Measurements from ENCODE around the gene CALML3. TPM values are rescaled to one million over a fixed set of nuclear protein-coding genes. Genes with fewer than 3 reads are reported as not detected.

The CALML3 gene
- total RNA-seq, 2 donors from 2014 or later, result not detected

DNA sequence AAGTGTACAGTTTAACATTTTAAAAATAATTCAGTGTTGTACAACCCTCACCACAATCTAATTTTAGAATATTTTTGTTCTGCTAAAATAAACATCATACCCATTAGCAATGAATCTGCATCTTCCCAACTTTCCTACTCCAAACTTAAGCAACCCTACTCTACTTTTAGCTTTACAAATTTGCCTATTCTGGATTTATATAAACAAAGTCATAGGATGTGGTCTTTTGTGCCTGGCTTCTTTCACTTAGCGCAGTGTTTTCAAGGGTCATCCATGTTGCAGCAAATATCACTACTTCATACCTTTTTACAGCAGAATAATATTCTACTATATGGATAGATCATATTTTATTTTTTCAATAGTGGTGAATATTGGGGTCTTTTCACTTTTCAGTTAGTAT, 18.9 kb downstream of the CALML3 start:
- Histone ChIP-seq H3K4me3 (no peak overlapping the region), H3K36me3 (no peaks in the 10 kb centered on the region), H3K27me3 (no peaks in the 10 kb centered on the region), H3K27ac (no peak overlapping the region), H3K9me3 (peaks cover 0 to 31% of the 10 kb centered on the region in 2 donors), H3K4me1 (peaks cover 0 to 32% of the 10 kb centered on the region in 2 donors)
- TF ChIP-seq, protein P1, sequence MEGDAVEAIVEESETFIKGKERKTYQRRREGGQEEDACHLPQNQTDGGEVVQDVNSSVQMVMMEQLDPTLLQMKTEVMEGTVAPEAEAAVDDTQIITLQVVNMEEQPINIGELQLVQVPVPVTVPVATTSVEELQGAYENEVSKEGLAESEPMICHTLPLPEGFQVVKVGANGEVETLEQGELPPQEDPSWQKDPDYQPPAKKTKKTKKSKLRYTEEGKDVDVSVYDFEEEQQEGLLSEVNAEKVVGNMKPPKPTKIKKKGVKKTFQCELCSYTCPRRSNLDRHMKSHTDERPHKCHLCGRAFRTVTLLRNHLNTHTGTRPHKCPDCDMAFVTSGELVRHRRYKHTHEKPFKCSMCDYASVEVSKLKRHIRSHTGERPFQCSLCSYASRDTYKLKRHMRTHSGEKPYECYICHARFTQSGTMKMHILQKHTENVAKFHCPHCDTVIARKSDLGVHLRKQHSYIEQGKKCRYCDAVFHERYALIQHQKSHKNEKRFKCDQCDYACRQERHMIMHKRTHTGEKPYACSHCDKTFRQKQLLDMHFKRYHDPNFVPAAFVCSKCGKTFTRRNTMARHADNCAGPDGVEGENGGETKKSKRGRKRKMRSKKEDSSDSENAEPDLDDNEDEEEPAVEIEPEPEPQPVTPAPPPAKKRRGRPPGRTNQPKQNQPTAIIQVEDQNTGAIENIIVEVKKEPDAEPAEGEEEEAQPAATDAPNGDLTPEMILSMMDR (IDR thresholded peaks at IDR 0.05), result no peak
- DNase-seq (ENCODE audit: low spot score), result no peak

DNA sequence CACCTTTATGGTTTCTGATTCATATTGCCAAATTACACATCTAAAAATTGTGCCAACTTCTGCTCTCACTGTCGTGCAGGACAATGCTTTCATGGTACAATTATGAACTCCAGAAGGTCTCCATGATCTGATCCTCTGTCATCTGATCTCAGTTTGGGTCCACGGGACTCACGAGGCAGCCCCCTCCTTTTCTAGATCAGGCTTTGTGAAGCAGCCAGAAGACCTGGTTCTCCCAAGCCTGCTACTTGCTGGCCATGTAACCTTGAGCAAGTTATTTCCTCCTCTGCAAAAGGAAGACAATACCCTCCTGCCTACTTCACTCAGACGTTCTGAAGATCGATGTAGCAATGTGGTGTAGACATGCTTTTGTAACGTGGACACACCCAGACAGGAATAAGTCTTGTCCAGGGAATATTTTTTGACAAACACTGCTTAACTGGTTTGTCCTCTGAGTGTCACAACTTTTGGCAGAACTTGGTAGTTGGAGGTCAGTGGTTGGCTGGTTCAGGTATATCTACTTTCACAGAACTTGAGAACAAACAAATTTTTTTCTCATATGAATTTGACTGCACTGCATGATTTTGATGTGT, 19.6 kb downstream of the CALML3 start:
- Histone ChIP-seq H3K36me3 (no peaks in the 10 kb centered on the region), H3K27ac (no peak overlapping the region), H3K4me3 (no peak overlapping the region), H3K27me3 (no peaks in the 10 kb centered on the region), H3K9me3 (peaks cover 0 to 31% of the 10 kb centered on the region in 2 donors), H3K4me1 (peaks cover 0 to 39% of the 10 kb centered on the region in 2 donors)
- no peak for DNase-seq (ENCODE audit: low spot score)
- TF ChIP-seq, protein P1 (IDR thresholded peaks at IDR 0.05), result no peak

DNA sequence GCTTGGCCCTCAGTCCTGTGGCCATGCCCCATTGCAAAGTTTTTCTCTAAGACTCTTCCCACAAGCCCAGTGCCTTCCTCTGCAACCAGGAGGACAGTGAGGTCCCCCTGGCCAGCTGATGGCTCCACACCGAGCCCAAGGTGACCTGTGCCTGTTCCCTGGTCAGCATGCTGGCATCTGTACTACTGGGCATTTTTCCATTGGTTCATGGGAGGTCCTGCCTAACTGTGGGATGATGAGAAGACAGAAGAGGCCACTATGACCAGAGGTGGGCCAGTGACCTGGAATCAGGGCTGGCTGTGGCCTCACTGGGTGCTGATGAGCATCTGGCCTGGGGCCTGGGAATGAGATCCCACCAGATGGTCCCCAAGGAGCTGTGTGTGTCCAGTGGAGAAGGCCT, 20.2 kb downstream of the CALML3 start:
- TF ChIP-seq, protein P1 (IDR thresholded peaks at IDR 0.05), result no peak
- peaks cover 0 to 41% of the 10 kb centered on the region in 2 donors for H3K4me1 ChIP-seq
- H3K27me3 ChIP-seq, result no peaks in the 10 kb centered on the region
- H3K27ac ChIP-seq, result no peak overlapping the region
- DNase-seq (ENCODE audit: low spot score), result no peak
- H3K4me3 ChIP-seq, result no peak overlapping the region
- no peaks in the 10 kb centered on the region for H3K36me3 ChIP-seq
- peaks cover 0 to 31% of the 10 kb centered on the region in 2 donors for H3K9me3 ChIP-seq

DNA sequence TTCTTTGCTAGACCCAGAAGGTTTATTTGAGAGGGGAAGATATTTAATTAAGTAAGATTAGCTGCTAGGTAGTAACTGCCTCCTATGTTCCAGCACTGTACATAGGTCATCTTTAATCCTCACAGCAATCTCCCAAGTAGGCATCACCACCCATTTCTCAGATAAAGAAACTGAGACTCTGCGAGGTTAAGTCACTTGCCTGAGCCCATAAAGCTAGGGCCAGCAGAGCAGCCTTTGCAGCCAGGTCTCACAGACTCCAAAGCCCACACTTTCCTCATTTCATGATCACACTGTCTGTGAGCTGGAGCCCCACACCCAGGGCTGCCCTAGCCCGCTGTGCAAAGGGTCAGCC, 20.6 kb downstream of the CALML3 start:
- peak overlapping the region in 1 of 2 donors; percentile 75 for H3K27ac ChIP-seq
- TF ChIP-seq, protein P1 (IDR thresholded peaks at IDR 0.05), result no peak
- peaks cover 0 to 41% of the 10 kb centered on the region in 2 donors for H3K4me1 ChIP-seq
- DNase-seq (ENCODE audit: low spot score), result no peak
- no peak overlapping the region for H3K4me3 ChIP-seq
- H3K9me3 ChIP-seq, result peaks cover 0 to 31% of the 10 kb centered on the region in 2 donors
- H3K27me3 ChIP-seq, result no peaks in the 10 kb centered on the region
- no peaks in the 10 kb centered on the region for H3K36me3 ChIP-seq

DNA sequence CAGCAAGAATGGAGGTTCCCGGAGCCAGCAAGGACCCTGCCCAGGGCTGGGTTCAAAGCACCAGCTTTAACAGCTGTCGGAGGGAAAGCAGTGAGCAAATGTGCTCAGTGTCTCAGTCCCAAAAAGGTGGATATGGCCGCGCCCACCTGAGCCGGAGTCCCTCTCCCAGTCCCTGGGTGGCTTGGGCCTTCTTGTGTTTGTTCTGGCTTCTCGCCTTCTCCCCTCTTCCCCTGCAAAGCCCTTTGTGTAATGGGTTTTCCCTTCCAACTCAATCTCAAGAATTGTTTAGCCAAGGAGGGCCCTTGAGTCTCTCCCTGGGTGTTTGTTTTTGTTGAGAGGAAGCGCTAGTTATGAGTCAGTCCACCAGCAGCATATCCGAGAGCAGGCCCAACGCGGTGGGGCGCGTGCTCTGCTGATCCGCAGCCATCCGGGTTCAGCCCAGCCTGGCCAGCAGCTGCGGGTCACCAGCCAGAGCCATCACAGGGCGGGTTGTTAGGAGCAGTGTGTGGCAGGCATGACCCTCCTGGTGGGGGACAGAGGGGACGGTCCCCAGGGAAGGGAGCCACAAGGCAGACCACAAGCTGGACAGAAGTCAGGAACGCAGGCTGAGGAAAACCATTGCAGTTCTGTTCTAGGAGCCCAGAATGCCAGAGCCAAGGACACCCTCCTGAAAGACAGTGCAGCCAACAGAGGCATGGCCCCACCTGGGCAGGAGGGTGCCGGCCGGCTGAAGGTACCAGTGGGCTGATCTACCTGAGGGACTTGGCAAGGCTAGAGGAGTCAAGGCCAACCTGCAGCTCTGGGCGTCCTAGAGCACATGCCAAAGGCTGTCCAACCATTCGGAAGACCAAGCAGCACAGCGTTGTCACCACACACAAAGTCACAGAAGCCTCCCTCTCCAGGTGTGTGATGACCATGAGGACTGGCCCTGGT, 21.3 kb downstream of the CALML3 start:
- Histone ChIP-seq H3K9me3 (peaks cover 0 to 28% of the 10 kb centered on the region in 2 donors), H3K4me1 (peaks cover 0 to 41% of the 10 kb centered on the region in 2 donors), H3K27me3 (no peaks in the 10 kb centered on the region), H3K27ac (peak overlapping the region; percentile 27 to 75), H3K36me3 (no peaks in the 10 kb centered on the region), H3K4me3 (no peak overlapping the region)
- TF ChIP-seq, protein P1 (IDR thresholded peaks at IDR 0.05), result no peak
- no peak for DNase-seq (ENCODE audit: low spot score)
